Suppressor macrophage treated with lipopolysaccharide for 1 hour (primary cell): ENCODE data around the gene TBL1X.
"Not testable (repeated sequence)": the region's sequence is repeated elsewhere in the genome, so short reads cannot be mapped to it uniquely, and the experiment has no call there.

Experiments used
- DNase-seq, 3 donors: peaks; one replicate each; pipeline ENCODE4 v3.0.0-alpha.2; 2020 to 2022

TBL1X gene

GRCh38 chrX:9464435-9465371 lies at the start of gene TBL1X:
Gene TBL1X (plus strand): TSS chrX:9465058. CDS start chrX:9653587, 188,529 bp downstream.
- DNase-seq: peak; percentile 27 to 69 (median 48)

DNA sequence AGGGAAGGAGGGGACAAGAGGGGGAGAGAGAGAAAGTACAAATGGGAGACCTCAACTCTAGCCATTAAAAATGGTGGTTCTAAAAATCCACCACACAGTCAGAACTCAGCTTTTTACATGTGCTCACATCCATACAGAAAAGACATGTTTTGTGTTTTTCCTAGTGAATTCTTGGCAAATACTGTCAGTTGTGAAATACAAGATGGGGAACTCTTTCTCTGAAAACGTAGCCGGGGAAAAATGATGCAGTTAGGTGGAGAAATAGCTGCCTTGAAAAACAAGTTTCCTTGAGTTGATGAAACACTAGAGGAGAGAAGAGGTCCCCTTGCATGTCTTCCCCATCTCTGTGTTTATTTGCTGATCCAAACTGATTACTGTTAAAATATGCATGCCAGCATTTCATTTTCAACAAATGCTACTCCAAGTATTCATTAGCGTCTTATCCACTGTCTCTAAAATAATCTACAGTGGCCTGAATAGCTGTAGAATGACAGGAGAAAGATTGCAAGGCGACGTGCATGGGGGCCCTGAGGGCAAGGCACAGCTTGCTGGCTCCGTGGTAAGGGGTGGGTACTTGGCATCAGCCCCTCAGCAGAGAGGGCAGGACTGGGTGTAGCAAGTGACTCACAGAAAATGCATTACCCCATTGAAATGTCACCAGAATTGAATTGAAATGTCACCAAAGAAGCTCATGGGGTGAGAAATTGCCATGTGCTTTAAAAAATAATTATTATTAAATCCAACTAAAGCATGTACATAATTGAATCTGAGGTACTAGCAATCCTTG lies 48.1 kb upstream of the TBL1X start:
- peak in 2 of 3 donors; percentile 2 to 19 for DNase-seq

- no peak for DNase-seq
Measured at GRCh38 chrX:9418262-9418661, 46.6 kb upstream of the TBL1X start.

DNA sequence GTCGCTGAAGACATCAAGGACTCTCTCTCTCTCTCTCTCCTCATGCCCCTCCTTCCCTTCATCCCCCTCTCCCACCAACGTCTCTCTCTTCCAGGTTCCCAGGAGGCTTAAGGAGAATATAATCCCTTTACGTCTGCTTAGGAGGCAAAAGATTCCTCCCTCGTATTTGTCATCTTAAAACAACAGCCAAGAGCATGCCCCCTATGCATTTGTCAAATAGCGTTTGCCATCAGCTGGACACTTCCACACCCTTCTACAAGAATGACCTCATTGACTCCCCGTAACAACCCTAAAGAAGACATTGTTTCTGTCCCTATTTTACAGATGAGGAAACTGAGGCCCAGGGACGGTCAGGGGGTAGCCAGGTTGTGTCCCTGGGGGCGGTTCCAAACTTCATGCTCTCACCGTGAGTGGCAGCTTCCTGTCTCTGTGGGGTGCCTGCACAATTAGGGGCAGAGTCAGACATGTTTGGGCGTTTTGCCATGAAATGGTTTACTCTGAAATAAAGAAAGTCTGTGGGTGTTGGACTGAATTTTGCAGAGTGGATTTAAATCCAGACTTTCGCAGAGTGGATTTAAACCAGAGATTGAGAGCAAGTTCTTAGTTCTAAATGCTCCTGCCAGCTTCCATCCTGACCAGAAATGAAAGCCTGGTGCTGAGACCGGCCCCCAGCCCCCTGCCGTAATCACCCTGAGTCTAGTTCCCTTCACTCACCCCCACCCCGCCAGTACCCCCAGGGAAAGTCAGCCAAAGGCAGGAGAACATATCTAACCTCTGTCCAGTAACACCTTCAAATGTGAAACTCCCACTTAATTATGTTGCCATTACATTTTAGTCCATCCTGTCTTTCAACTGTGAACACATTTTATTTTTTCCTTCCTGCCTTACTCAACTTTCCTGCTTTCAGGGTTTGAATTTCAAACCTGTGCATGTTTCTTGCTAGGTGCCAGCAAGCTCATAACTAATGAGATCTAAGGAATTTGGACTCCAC lies 44.3 kb upstream of the TBL1X start:
- no peak for DNase-seq

DNA sequence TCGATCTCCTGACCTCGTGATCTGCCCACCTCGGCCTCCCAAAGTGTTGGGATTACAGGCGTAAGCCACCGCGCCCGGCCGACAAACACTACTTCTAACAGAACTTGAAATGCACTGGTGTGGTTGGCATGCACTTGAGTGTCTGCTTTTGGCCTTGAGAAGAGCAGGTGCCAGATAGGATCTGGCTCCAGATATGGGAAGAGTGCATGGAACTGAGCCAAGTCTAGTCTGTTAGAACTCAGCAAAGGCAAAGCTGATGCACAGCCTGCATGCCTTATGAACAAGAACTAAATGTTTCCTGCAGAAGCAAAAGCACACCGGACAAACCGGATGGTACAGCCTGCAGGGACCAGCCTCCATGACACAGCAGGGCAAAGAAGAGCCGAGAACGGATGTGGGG lies 35.1 kb upstream of the TBL1X start:
- no peak for DNase-seq

GRCh38 chrX:9430346-9430921 lies 34.4 kb upstream of the TBL1X start:
- DNase-seq: no peak

GRCh38 chrX:9431281-9431680 lies 33.6 kb upstream of the TBL1X start:
- no peak for DNase-seq

GRCh38 chrX:9433596-9433995 lies 31.3 kb upstream of the TBL1X start:
- DNase-seq: no peak

DNA sequence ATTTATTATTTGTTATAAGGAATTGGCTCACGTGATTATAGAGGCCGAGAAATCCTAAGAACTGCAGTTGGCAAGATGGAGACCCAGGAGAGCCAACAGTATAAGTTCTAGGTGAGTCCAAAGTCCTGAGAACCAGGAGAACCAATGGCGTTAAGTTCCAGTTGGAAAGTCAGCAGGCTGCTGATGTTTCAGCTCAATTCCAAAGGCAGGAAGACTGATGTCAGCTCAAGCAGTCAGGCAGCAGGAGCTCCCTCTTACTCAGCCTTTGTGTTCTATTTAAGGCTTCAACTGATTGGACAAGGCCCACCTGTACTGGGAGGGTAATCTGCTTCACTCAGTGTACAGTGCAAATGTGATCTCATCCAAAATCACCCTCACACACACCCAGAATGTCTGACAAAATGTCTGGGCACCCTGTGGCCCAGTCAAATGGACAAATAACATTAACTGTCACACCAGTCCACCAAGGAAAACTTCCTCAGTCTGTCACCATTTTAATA lies 30.8 kb upstream of the TBL1X start:
- DNase-seq: no peak

DNA sequence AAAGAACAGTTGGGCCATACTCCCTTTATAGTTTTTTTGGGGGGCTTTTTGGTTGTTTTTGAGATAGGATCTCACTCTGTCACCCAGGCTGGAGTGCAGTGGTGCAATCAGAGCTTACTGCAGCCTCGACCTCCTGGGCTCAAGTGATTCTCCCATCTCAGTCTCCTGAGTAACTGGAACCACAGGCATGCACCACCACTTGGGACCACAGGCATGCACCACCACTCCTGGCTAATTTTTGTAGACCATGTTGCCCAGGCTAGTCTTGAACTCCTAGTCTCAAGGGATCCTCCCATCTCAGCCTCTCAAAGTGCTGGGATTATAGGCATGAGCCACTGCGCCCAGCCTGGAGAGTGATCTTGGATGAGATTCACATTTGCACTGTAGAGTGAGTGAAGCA lies 29.8 kb upstream of the TBL1X start:
- not testable (repeated sequence) for DNase-seq

DNA sequence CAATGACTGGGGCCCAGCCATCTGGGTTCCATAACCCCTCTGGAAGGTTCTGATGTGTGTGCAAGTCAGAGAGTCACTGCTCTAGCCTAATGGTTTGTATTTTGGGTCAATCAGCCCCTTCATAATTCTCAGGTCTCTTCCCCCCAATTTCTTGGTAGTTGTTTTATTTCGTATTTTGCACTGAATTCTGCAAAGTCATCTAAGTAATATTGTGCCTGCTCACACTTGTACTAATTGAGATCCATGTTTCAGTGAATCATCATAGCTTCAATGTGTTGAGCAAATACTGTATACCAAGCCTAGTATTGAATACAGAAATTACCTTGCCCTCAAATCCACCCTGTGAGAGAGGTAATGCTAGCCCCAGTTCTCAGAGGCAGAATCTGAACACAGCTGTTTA lies 28.0 kb upstream of the TBL1X start:
- no peak for DNase-seq

DNA sequence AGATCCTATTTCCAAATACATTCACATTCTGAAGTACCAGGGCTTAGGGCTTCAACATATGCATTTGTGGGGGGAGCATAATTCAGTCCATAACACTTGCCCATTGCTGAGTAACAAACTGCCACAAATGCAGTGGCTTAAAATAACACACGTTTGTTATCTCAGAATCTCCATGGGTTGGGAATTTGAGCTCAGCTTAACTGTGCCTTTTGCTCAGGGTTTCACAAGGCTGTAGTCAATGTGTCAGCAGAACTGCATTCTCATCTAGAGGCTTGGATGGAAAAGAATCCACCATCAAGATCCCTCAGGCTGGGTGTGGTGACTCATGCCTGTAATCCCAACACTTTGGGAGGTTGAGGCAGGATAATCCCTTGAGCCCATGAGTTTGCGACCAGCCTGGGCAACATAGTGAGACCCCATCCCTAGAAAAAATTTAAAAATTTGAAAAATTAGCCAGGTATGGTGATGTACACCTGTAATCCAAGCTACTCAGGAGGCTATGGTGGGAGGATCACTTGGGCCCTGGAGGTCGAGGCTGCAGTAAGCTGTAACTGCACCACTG lies 25.8 kb upstream of the TBL1X start:
- DNase-seq: no peak

DNA sequence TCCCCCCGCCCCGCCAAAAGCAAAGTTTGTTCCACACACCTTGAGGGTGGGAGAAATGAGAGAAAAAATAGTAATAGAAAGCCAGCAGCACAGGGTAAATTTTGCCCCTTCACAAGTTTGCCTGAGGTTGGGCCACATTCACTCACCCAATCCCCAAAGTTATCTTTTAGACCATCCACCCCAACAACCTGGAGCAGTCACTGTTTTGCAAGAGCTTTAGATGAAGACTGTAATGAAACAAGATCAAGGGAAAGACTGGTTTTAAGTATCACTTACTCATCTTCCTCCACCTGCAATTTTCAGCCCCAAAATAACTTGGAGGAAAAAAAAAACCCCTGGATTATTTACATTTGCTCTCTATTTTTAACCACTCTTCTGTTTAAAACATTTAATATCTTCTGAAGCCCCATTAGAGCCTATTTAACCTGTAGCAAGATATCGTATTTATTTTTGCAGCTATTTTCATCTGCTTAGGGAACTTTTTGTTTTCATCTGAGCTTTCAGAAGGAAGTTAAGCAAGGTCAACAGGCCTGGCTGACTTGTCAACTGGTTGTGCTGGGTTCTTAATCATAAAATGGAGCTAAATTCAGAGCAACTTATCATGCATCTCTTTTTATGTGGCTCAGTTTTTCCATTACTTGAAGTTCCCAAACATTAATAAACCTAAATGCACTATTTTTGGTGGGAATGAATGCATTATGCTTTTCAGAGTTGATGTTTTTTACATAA lies 24.6 kb upstream of the TBL1X start:
- DNase-seq: no peak

- peak; percentile 31 to 53 (median 52) for DNase-seq
Measured at GRCh38 chrX:9442056-9442455, 22.8 kb upstream of the TBL1X start.

DNA sequence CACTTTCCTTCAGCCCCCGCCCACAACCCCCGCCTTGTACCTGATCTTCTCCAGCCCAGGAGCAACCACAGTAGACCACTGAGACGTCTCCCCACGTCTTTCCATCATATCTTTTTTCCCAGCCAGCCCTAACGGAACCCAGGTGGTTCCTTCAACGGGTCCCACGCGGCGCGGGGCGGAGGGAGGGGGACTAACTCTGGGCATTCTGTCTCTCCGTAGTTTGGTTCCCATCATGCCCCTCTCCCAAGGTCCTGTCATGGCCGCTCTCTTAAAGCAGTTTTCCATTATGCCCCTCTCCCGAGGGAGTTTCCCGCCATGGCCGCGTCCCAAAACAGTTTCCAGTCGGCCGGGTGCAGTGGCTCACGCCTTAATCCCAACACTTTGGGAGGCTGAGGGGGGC lies 21.5 kb upstream of the TBL1X start:
- DNase-seq: no peak

DNA sequence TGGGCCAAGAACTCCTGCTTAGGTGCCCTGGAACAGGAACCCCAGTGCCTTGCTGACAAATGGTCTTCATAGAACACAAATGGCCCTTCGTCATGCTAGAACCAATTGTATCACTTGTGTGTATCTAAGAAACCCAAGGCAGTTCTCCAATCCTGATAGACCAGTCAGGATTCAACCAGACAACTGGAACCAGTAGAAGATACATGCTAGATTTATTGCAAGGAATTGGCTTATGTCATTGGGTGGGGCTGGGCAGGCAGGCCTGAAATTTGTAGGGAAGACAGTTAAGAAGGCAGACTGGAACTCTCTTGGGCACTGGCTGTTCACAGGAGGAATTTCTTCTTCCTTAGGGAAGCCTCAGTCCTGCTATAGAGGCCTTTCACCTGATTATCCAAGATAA lies 17.0 kb upstream of the TBL1X start:
- no peak for DNase-seq

- DNase-seq: peak in 2 of 3 donors; percentile 27 to 54
Measured at GRCh38 chrX:9456250-9457074, 8.4 kb upstream of the TBL1X start.

GRCh38 chrX:9458034-9458433 lies 6.8 kb upstream of the TBL1X start:
- not testable (repeated sequence) for DNase-seq

DNA sequence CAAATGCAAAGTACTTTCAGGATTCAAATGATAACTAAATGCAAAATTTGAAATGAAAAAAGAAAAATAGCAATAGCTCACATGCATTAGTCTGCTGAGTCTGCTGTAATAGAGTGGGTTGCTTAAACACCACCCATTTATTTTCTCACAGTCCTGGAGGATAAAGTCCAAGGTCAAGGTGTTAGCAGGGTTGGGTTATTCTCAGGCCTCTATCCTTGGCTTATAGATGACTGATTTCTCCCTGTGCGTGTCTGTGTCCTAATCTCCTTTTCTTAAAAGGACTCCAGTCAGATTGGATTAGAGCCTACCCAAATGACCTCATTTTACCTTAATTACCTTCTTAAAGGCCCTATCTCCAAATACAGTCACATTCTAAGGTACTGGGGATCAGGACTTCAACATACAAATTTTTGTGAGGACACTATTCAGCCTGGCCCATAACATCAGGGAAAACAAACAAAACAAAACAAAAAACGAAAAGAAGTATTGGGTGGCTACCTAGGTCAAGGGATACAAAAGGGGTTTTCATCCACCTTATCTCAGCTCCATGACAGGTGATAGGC lies 6.3 kb upstream of the TBL1X start:
- DNase-seq: no peak
